Heart left ventricle (tissue), 16 donors: ENCODE data around the gene ITGB8. TPM values are rescaled to one million over a fixed set of nuclear protein-coding genes. Genes with fewer than 3 reads are reported as not detected.

Source experiments
- ATAC-seq, 4 donors: fragments of 200-7000 bp; cut with Tn5 transposase; one replicate each; pipeline ENCODE4 v1.9.1; 2020 to 2022; ENCODE audit warnings: moderate library complexity in 4 of 4, mild to moderate bottlenecking in 3 of 4, moderate number of reproducible peaks in 1 of 4
- DNase-seq, 5 donors: peaks; one replicate each; pipeline ENCODE4 v3.0.0-alpha.2; 2020
- H3K27ac ChIP-seq, 12 donors: fragments of 200-600 bp; sonication (generic) in 4 of 12; one replicate each; pipeline versions ENCODE4 v1.5.0 to v1.8.0; 2016 to 2022; ENCODE audit warnings: mild to moderate bottlenecking in 2 of 12
- H3K27me3 ChIP-seq, 9 donors: fragments of 200-600 bp; sonication (generic) in 2 of 9; one replicate each; pipeline versions ENCODE4 v1.5.1 to v1.8.0; 2016 to 2022; ENCODE audit warnings: mild to moderate bottlenecking in 3 of 9
- H3K36me3 ChIP-seq, 9 donors: fragments of 200-600 bp; sonication (generic) in 2 of 9; one replicate each; pipeline versions ENCODE4 v1.5.0 to v1.8.0; 2018 to 2022; ENCODE audit warnings: mild to moderate bottlenecking in 2 of 9
- H3K4me1 ChIP-seq, 12 donors: fragments of 200-600 bp; sonication (generic) in 4 of 12; one replicate each; pipeline versions ENCODE4 v1.5.0 to v1.8.0; 2016 to 2022; ENCODE audit warnings: mild to moderate bottlenecking in 3 of 12
- H3K4me3 ChIP-seq, 12 donors: fragments of 200-600 bp; sonication (generic) in 4 of 12; one replicate each; pipeline versions ENCODE4 v1.5.0 to v1.8.0; 2017 to 2022; ENCODE audit warnings: mild to moderate bottlenecking in 9 of 12, moderate library complexity in 4 of 12
- H3K9me3 ChIP-seq, 12 donors: fragments of 200-600 bp; sonication (generic) in 4 of 12; one replicate each; pipeline versions ENCODE4 v1.5.0 to v1.8.0; 2016 to 2022; ENCODE audit warnings: mild to moderate bottlenecking in 1 of 12
- CTCF ChIP-seq, 12 donors: fragments of 200-600 bp; sonication (generic) in 4 of 12; IDR thresholded peaks; one replicate each; pipeline versions ENCODE4 v1.5.0 to v1.8.0; 2018 to 2022; ENCODE audit warnings: antibody characterized with exemption in 12 of 12, mild to moderate bottlenecking in 5 of 12
- POLR2A ChIP-seq, 2 donors: fragments of 450-650 bp; IDR thresholded peaks; one replicate each; pipeline ENCODE4 v1.6.1; 2017; ENCODE audit warnings: antibody characterized with exemption in 2 of 2, mild to moderate bottlenecking in 2 of 2, moderate library complexity in 2 of 2
- WGBS, 4 donors: extraction: QIAGEN DNeasy Blood & Tissue Kit in 2 of 4; methylation state at CpG; one replicate each; pipeline versions ENCODE4 v1.1.5 to v1.1.7; 2013 to 2018; 5-methylcytosine and 5-hydroxymethylcytosine counted together
- intact Hi-C, 10 donors: fragments of 100-400 bp; cut with DNase I; formaldehyde crosslinking; loops; one replicate each; pipeline versions ENCODE4 v1.11.1 to v1.14.2; 2022
- polyA plus RNA-seq, 2 donors: library from polyadenylated mRNA; stranded (reverse); fragments of 200-250 nt; gene quantifications; one replicate each; pipeline ENCODE4 v1.2.3, GENCODE V29; 2013
- total RNA-seq, 9 donors: library from RNA; depleted of rRNA in 2 of 9; stranded (reverse); fragments of >200 nt in 2 of 9; fragmentation: NEBNext Ultra II Directional in 3 of 9; extraction: Animal tissue kit (Norgen Biotek cat#: 25700) in 3 of 9; gene quantifications; one replicate each; pipeline versions ENCODE4 v1.1.0 to v1.2.4, GENCODE V29; 2016 to 2023
- donor health status: ischemic (EF 13 %, LVEDD 7.1; RV severe dilation, severe dysfunction).
- donor health status: healthy with polysubstance abuse.
- donor health status: DM: no; HTN: yes; CAD: no.
- donor health status: DM: no; HTN: no; CAD: no.
- donor health status: ischemic (EF 25% LVEDD 6.9; RV normal size, moderate dysfunction).
- donor health status: ischemic (EF 25% LVEDD 5.7; RV mildly dilated, moderate dysfunction).
- donor health status: healthy.
- donor health status: DM: yes; HTN: yes; CAD: no.
- donor health status: ischemic (EF 35%, LVEDD 5.7; RV mildly dilated, moderate dysfunction).
- donor health status: nonischemic (EF 11% LVEDD 7.7; RV severe dilation, severe dysfunction).
- donor health status: DM: yes; HTN: yes; CAD: no.
- donor health status: PGD.
- donor health status: ischemic (EF 29% LVEDD 5.4; RV normal size, mild dysfunction).
- donor health status: nonischemic (EF 23%, LVEDD 6.1; RV moderate dilation, normal function).

Gene ITGB8
- total and polyA plus RNA-seq, 11 donors = 0.61 to 16.0 (median 2.1) TPM

DNA sequence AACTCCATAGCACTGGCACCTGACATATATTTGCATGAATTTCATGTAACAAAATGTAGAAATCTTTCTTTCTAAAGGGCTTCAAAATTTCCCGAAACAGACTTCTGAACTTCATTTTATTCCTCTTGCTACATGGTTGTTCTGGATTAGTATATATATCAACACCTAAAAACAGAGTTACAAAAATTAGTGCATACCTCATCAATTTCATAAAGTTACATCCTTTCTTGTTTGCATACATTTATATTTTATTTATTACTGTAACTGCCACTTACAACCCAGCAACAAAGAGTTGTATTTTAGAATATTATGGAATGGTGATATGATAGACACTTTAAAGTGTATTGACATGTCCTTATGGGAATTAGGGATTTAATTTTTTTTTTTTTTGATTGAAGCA is 2.0 kb upstream of the ITGB8 start:
- peaks cover 0 to 21% (median 6%) of the 10 kb centered on the region in 12 donors for H3K4me1 ChIP-seq

GRCh38 chr7:20329389-20330238 is 1.1 kb upstream of the ITGB8 start:
- no peaks in the 10 kb centered on the region for H3K9me3 ChIP-seq
- DNase-seq (peak; percentile 35 to 71 (median 57)), ATAC-seq (peak; percentile 57 to 75 (median 62))
- WGBS, 4 donors = 6 to 11% (median 8%) methylated on average over 25 to 31 of the region's 31 CpGs
- no peaks in the 10 kb centered on the region for H3K36me3 ChIP-seq
- H3K27me3 ChIP-seq = peaks cover 0 to 18% (median 4%) of the 10 kb centered on the region in 9 donors
- peak overlapping the region; percentile 58 to 91 (median 78) for H3K27ac ChIP-seq
- H3K4me1 ChIP-seq = peaks cover 0 to 21% (median 6%) of the 10 kb centered on the region in 12 donors
- intact Hi-C loops = loop anchor here in 3 of 10 donors (10.0 kb wide), 3 partner anchors 75 to 265 kb away; no protein-coding TSS in a partner anchor
- TF ChIP-seq CTCF (IDR thresholded peaks at IDR 0.05) (peak in 7 of 12 donors; percentile 16 to 39 (median 22)), POLR2A (IDR thresholded peaks at IDR 0.05) (no peak)
- H3K4me3 ChIP-seq = peak overlapping the region; percentile 55 to 77 (median 66)

More for the DNA sequence above, 2.0 kb upstream of the ITGB8 start:
- Histone ChIP-seq H3K4me3 (no peak overlapping the region), H3K27me3 (peaks cover 0 to 18% (median 4%) of the 10 kb centered on the region in 9 donors), H3K27ac (peak overlapping the region in 1 of 12 donors; percentile 86), H3K9me3 (no peaks in the 10 kb centered on the region), H3K36me3 (no peaks in the 10 kb centered on the region)
- WGBS, 4 donors = 95 to 100% (median 96%) methylated on average over 1 of the region's 1 CpG
- DNase-seq = no peak
- ATAC-seq = no peak
- intact Hi-C loops = loop anchor here in 1 of 10 donors (10.0 kb wide), 1 partner anchor 164 kb away; no protein-coding TSS in a partner anchor
- TF ChIP-seq CTCF (IDR thresholded peaks at IDR 0.05) = no peak
- TF ChIP-seq POLR2A (IDR thresholded peaks at IDR 0.05) = no peak

- intact Hi-C loops = loop anchor here in 2 of 10 donors (10.0 kb wide), 2 partner anchors 74 to 264 kb away; no protein-coding TSS in a partner anchor
Measured at GRCh38 chr7:20330928-20331909, 519 bp downstream of the ITGB8 start.

More at GRCh38 chr7:20330928-20331909, 519 bp downstream of the ITGB8 start:
- ATAC-seq (peak in 3 of 4 donors; percentile 38 to 56 (median 40)), DNase-seq (peak; percentile 22 to 73 (median 35))
- 1% methylated on average over 16 to 92 of the region's 92 CpGs for WGBS, 4 donors
- no peak for TF ChIP-seq POLR2A (IDR thresholded peaks at IDR 0.05)
- TF ChIP-seq CTCF (IDR thresholded peaks at IDR 0.05) = peak in 2 of 12 donors; percentile 2 to 18
- Histone ChIP-seq H3K27me3 (peaks cover 0 to 18% (median 4%) of the 10 kb centered on the region in 9 donors), H3K36me3 (no peaks in the 10 kb centered on the region), H3K9me3 (no peaks in the 10 kb centered on the region), H3K4me1 (peaks cover 0 to 21% (median 6%) of the 10 kb centered on the region in 12 donors), H3K4me3 (peak overlapping the region; percentile 55 to 77 (median 66)), H3K27ac (peak overlapping the region; percentile 58 to 91 (median 78))
